Measurements from ENCODE around the gene HIVEP3. TPM values are rescaled to one million over a fixed set of nuclear protein-coding genes. Genes with fewer than 3 reads are reported as not detected.
A peak's percentile ranks its signal among the peaks of the same experiment; 100 is the strongest.

The HIVEP3 gene
- total RNA-seq, 1 donor from 2014 or later = 3.6 TPM

DNA sequence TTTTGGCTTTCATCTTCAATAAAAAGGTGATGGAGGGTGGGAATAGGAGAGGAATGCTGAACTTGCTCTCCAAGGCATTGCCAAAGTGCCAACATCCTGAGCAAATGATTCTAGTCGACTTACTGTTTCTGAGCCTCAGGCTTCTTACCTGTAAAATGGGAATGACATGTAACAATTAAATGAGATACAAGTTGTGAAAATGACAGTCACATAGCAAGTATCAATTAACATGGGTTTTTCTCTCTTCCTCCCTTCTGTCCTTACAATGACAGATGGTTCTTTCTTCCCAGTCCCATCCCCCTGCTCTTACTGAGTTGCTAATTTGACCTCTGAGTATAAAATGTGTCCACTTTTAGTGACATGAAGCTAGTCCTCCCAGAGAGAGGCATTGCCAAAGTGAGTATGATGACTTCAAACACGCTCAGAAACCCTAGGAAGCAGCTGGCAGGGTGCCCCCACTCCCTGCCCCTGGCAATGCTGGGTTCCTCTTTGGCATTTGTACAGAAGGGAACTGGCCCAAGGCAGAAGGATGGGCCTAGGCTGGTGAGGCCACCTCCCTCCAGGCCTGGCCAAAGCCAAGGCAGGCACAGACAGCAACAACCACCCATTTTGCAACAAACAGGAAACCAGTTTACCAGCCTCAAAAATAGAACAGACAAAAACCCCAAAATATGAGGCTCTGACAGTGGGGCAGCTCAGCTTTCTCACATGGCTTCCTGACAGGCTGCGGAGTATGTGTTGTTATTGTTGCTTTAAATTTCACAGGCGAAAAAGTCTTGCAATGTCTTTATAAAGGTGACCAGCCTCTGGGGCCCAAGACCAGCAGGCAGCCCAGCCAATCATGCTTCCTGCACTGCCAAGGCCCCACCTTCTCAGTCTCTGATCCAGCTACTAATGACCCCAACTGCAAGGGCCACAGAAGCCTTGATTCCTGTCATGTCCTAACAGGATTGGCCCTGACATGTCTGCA, 115.9 kb downstream of the HIVEP3 start:
- Mint-ChIP-seq H3K9me3 (ENCODE audit: low read depth) (peaks cover 5% of the 10 kb centered on the region), H3K4me1 (ENCODE audit: low read depth) (peaks cover 10% of the 10 kb centered on the region), H3K36me3 (ENCODE audit: low read depth) (no peaks in the 10 kb centered on the region), H3K27ac (ENCODE audit: unreplicated experiment) (no peak overlapping the region), H3K27me3 (ENCODE audit: low read depth) (no peaks in the 10 kb centered on the region), H3K4me3 (ENCODE audit: unreplicated experiment) (no peak overlapping the region)
- TF ChIP-seq, protein P1, sequence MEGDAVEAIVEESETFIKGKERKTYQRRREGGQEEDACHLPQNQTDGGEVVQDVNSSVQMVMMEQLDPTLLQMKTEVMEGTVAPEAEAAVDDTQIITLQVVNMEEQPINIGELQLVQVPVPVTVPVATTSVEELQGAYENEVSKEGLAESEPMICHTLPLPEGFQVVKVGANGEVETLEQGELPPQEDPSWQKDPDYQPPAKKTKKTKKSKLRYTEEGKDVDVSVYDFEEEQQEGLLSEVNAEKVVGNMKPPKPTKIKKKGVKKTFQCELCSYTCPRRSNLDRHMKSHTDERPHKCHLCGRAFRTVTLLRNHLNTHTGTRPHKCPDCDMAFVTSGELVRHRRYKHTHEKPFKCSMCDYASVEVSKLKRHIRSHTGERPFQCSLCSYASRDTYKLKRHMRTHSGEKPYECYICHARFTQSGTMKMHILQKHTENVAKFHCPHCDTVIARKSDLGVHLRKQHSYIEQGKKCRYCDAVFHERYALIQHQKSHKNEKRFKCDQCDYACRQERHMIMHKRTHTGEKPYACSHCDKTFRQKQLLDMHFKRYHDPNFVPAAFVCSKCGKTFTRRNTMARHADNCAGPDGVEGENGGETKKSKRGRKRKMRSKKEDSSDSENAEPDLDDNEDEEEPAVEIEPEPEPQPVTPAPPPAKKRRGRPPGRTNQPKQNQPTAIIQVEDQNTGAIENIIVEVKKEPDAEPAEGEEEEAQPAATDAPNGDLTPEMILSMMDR (IDR thresholded peaks at IDR 0.05) = no peak
- DNase-seq (ENCODE audit: low spot score) = no peak

DNA sequence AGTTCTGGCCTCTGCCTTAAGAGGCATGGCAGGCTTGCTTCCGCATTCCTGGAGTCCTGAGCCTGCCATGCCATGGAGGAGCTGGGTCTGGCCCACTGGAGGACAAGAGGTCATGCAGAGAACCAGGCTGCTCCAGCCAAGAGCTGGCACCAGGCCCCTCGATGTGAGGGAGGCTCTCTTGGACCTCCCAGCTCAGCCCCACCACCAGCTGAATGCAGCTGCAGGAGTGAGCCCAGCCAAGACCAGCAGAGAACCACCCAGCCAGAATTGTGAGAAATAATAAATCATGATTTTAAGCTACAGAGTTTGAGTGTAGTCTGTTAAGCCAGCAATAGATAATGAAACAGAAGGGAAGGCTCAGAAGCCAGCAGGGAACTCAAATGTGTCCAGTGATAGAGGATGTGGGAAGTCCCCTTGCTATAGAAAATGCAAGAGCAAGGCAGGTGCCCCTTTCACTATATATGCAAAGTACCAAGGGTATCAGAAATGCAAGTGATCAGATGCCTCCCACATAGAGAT, 118.4 kb downstream of the HIVEP3 start:
- Mint-ChIP-seq H3K4me3 (ENCODE audit: unreplicated experiment) (no peak overlapping the region), H3K27ac (ENCODE audit: unreplicated experiment) (no peak overlapping the region), H3K36me3 (ENCODE audit: low read depth) (no peaks in the 10 kb centered on the region), H3K4me1 (ENCODE audit: low read depth) (peaks cover 10% of the 10 kb centered on the region), H3K27me3 (ENCODE audit: low read depth) (no peaks in the 10 kb centered on the region), H3K9me3 (ENCODE audit: low read depth) (peaks cover 5% of the 10 kb centered on the region)
- DNase-seq (ENCODE audit: low spot score) = no peak
- TF ChIP-seq, protein P1 (IDR thresholded peaks at IDR 0.05) = no peak

DNA sequence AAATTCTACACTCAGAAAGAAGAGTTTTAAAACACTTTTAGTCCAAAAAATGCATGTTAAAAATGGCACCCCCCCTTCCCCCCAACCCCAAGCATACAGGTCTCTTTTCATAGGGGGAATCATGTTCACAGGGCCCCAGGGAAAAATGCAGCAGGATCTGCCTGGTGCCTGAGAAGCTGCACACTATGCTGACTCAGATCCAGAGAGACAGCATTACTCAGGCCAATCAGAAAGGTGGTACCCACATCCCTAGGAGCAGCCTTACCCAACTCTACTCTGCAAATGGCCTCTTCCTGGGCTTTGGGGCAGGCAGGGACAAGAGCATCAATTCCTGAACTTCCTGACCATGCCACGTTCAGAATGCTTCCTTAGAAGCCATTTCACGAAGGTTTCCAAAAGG, 119.0 kb downstream of the HIVEP3 start:
- no peaks in the 10 kb centered on the region for H3K36me3 Mint-ChIP-seq (ENCODE audit: low read depth)
- no peak overlapping the region for H3K4me3 Mint-ChIP-seq (ENCODE audit: unreplicated experiment)
- H3K27ac Mint-ChIP-seq (ENCODE audit: unreplicated experiment) = no peak overlapping the region
- no peaks in the 10 kb centered on the region for H3K27me3 Mint-ChIP-seq (ENCODE audit: low read depth)
- peaks cover 5% of the 10 kb centered on the region for H3K9me3 Mint-ChIP-seq (ENCODE audit: low read depth)
- peaks cover 10% of the 10 kb centered on the region for H3K4me1 Mint-ChIP-seq (ENCODE audit: low read depth)
- DNase-seq (ENCODE audit: low spot score) = no peak
- TF ChIP-seq, protein P1 (IDR thresholded peaks at IDR 0.05) = no peak

DNA sequence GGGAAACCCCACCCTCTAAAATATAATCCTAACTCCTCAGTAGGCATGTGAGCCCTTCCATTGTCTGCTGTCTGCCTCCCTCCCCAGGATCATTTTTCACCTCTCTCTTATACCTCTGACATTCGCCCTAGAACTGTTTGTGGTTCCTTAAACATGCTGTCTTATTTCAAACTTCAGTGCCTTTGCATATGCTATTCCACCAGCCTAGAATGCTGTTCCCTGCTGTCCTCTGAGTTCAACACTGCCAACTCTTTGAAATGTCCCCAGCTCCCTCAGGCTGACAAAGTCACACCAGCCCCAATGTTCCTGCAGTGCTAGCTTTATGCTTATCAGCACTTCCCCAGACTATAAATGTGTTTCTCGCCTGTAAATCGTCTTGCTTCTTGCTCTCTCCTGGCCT, 119.5 kb downstream of the HIVEP3 start:
- H3K4me1 Mint-ChIP-seq (ENCODE audit: low read depth) = peaks cover 10% of the 10 kb centered on the region
- TF ChIP-seq, protein P1 (IDR thresholded peaks at IDR 0.05) = no peak
- DNase-seq (ENCODE audit: low spot score) = no peak
- no peak overlapping the region for H3K4me3 Mint-ChIP-seq (ENCODE audit: unreplicated experiment)
- peaks cover 5% of the 10 kb centered on the region for H3K9me3 Mint-ChIP-seq (ENCODE audit: low read depth)
- H3K27ac Mint-ChIP-seq (ENCODE audit: unreplicated experiment) = no peak overlapping the region
- no peaks in the 10 kb centered on the region for H3K27me3 Mint-ChIP-seq (ENCODE audit: low read depth)
- no peaks in the 10 kb centered on the region for H3K36me3 Mint-ChIP-seq (ENCODE audit: low read depth)

DNA sequence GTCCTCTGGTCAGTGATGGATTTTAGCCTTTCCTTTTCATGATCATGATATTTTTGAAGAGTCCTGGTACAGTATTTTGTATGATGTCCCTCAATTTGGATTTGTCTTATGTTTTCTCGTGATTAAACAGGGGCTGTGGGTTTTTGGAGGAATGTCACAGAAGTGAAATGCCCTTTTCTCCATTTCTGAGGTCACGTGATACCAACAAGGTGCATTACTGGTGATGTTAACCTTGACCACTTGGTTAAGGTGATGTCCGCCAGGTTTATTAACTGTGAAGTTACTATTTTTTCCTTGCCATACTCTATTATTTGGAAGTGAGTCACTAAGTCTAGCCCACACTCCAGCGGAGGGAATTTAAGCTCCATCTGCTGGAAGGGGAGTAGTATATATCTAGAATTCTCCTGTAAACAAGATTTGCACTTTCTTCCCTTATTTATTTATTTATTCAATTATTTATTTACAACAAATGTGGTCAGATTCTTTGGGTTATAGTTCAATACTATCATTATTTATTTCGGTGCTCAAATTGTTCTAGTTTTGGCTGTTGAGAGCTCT, 123.4 kb downstream of the HIVEP3 start:
- H3K27ac Mint-ChIP-seq (ENCODE audit: unreplicated experiment) = no peak overlapping the region
- peaks cover 5% of the 10 kb centered on the region for H3K9me3 Mint-ChIP-seq (ENCODE audit: low read depth)
- H3K36me3 Mint-ChIP-seq (ENCODE audit: low read depth) = no peaks in the 10 kb centered on the region
- DNase-seq (ENCODE audit: low spot score) = no peak
- H3K4me3 Mint-ChIP-seq (ENCODE audit: unreplicated experiment) = no peak overlapping the region
- H3K4me1 Mint-ChIP-seq (ENCODE audit: low read depth) = no peaks in the 10 kb centered on the region
- TF ChIP-seq, protein P1 (IDR thresholded peaks at IDR 0.05) = peak; percentile 79
- H3K27me3 Mint-ChIP-seq (ENCODE audit: low read depth) = peaks cover 4% of the 10 kb centered on the region

Measured in chondrocyte (in vitro differentiated cells).